DND-41 (cell line): ENCODE measurements around the gene ASPN.

Source experiments
- CTCF ChIP-seq: IDR thresholded peaks from 2 replicates; pipeline ENCODE4 v1.5.1; 2012; ENCODE audit warnings: borderline replicate concordance, low read length, moderate library complexity, mild to moderate bottlenecking; ENCODE audit not compliant: poor library complexity, severe bottlenecking; ENCODE audit errors: extremely low read depth
- EZH2 ChIP-seq: IDR thresholded peaks from 3 replicates; pipeline ENCODE4 v1.6.1; 2012; ENCODE audit warnings: borderline replicate concordance, low read depth, mild to moderate bottlenecking, moderate library complexity, low read length, inconsistent platforms; ENCODE audit not compliant: severe bottlenecking

- TF ChIP-seq CTCF (no peak), EZH2 (no peak)
Measured at GRCh38 chr9:92512622-92513021, 30.3 kb upstream of the ASPN start.
